OCI-M1 (cell line): ENCODE measurements around the gene PPP2R2C.

Experiments used
- DNase-seq: peaks from one replicate; lab custom pipeline; 2025; lab: John Stamatoyannopoulos, UW

The PPP2R2C gene

DNA sequence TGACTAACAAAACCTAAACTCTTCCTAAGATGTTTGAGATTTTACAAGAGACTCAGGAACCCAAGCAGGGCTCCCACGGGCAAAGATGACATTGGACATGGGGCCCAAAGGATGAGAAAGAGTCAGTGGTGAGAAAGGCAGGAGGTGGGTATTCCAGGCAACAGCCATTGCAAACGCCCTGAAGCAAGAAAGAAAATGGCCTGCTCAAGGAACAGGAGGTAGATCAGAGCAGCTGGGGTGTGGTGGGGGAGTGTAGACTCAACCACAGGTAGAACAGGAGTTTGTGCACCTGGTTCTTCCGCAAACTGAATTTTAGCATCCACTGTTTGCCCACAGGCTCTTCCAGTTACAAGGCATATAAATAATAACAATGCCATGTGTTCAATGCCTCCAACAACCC, 3.3 kb downstream of the PPP2R2C start:
- no peak for DNase-seq

DNA sequence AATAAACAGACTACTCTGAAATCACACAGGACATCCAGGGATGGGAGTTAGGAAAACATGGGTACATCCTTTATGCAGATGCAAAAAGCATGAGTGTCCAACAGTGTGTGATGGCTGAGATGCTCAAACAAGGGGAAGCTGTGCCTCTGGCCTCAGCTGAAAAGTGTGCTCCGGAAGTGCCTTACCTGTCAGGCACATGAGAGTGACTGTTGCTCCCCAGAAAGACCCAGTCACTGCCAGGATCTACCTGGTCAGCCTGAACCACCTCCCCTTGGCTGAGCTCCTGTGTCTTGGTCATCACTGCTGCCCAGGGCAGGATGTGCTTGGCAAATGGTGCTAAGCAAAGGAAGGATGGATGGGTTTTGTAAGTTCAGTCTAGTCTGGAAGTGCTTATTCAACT, 4.0 kb downstream of the PPP2R2C start:
- DNase-seq, result no peak

DNA sequence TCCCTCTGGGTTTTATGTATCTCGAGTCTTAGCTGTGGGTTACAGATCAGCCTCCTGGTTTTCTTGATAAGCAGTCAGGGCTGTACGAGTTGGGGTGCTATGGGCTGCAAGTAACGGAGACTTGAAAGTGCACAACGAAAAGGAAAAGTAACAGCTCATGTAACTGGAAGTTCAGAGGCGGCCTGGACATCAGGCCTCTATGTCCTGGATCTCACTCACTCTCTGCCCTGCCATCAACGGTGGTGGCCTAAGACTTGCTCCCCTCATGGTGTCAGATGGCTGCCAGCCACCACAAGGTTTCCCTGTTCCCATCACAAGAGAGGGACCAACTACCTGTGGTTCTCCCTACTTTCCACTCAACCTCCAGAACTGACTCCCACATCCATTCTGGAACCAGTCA, 4.8 kb downstream of the PPP2R2C start:
- peak; percentile 4 for DNase-seq

DNA sequence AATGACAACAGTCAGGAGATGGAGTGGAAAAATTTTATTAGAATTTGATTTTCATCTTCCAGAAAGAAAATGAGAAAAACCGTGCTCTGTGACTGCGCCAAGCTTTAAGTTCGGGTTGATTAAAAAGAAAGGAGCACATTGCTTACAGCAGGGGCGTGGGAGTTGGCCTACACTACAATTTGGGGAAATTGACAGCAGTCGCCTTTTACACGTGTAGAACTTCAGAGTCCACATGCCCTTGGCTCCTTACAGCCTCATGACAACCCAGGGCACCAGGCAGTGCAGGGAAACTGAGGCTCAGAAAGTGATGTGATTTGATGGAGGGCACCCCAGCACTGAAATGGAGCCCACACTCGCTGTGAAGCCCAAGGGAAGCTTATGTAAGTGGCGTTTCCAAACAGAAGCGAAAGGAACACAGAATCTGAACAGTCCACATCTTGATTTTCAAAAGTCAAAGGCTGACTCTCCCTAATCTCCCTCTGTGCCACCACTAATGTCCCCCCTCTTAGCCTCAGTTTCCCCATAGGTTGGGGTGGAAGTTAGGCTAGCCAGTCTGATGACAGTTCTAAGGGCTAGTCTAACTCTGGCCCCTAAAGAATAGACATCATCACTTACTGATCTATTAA, 5.5 kb downstream of the PPP2R2C start:
- no peak for DNase-seq

DNA sequence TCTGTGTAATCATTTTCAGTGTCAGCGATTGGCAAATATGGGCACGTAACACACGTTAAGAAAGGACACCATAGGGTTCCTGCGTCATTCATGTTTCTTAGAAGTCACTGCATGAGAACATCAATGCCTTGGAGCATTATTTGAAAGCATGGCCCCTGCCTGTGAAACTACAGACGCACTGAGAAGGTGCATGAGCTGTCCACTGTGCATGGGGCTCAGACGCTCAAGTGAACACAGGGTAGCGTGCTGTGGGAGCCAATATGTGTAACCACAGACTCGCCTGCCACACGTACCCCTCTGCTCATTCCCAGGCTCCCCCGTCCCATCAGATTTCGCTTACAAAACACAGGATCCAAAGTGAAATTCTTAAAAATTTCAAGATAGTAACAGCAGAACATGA, 6.5 kb downstream of the PPP2R2C start:
- DNase-seq, result no peak

DNA sequence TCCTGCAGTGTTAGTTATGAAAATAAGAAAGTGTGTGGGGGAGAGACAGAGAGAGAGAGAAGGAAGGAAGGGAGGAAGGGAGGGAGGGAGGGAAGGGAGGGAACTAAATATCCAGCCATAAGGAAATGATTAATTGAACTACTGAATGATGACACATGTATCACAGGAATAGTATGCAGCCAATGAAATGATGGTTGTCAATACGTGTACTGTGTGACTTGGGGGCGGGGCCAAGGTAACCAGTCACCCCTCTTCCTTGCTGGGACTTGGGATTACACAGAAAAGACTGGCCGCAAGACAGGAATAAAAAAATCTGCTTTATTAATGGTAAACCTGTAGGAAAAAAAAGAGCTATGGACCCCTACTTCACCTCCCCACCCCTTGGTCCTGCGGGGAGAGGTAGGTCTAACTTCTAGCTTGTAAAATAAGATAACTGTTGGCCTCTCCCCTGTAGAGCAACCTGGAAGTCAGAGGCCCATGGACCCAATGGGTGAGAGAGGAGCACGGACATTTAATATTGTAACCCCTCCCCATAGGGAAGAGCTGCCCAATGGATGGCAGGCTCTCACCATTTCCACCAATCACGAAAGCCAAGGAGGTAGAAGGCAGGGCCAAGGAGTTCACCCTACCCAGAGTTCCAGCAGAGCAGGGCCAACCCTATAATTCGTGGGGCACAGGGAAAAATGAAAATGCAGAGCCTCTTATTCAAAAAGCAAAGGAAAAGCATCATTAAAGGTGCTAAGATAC, 7.4 kb downstream of the PPP2R2C start:
- no peak for DNase-seq

DNA sequence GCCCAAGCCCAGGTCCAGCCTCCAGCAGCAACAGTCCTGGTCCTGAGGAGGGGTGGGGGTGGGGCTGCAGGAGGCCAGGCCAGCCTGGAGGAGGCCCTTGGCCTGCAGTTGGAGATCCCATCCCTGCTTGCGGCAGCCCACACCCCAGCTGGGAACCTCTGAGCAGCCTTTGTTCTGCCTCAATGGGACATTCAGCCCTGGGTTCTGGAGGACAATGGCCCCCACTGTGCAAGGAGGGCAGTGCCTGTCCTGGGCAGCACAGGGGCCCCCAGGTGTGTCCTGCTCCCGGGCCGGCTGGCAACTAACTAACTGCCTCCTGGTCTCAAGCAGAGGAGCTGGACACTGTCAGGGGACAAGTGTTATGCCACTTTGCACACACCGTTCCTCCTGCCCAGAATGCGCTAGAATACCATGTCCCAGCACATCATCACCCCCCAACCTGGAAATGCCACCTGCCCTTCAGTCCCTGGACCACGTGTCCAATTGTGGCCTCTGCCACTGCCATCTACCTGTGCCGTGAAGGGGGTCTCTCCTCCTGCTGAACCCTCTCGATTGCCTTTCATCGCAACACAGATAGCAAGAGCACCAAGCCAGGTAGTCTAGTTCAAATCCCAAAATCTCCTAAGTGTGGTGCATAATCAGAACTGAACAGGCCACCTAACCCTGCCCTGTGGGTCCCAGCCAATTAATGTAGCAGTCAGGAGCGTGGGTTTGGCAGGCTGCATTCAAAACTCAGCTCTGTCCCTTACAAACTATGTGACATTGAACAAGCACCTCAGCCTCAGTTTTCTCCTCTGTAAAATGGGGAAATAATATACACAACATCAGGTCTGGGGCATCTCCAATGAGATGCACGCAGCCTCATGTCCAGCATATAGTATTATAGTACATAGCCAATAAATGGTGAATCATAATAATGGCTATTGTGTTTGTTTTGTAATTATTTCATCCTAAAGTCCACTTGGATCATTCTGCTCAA, 8.8 kb downstream of the PPP2R2C start:
- no peak for DNase-seq

- no peak for DNase-seq
Measured at GRCh38 chr4:6461301-6462165, 10.9 kb downstream of the PPP2R2C start.

GRCh38 chr4:6460876-6461275, 11.5 kb downstream of the PPP2R2C start:
- DNase-seq, result no peak

DNA sequence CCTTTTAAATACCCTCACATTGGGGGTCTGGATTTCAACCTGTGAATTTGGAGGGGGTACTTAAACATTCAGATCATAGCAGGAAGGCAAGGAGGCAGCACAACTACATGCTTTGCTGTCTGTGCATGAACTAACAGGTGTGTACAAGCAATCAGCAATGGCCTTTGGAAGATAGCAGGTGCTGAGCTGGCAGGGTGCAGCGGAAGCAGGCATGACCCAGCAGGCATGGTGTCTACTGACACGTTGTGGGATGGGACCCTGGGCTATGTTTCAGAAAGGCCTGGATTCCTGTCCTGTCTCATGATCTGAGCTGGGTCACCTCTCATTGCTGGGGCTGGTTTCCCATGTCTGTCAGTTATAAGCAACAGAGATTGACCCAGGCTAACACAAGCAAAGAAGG, 13.9 kb downstream of the PPP2R2C start:
- DNase-seq, result no peak

GRCh38 chr4:6456450-6456849, 16.0 kb downstream of the PPP2R2C start:
- DNase-seq, result no peak

DNA sequence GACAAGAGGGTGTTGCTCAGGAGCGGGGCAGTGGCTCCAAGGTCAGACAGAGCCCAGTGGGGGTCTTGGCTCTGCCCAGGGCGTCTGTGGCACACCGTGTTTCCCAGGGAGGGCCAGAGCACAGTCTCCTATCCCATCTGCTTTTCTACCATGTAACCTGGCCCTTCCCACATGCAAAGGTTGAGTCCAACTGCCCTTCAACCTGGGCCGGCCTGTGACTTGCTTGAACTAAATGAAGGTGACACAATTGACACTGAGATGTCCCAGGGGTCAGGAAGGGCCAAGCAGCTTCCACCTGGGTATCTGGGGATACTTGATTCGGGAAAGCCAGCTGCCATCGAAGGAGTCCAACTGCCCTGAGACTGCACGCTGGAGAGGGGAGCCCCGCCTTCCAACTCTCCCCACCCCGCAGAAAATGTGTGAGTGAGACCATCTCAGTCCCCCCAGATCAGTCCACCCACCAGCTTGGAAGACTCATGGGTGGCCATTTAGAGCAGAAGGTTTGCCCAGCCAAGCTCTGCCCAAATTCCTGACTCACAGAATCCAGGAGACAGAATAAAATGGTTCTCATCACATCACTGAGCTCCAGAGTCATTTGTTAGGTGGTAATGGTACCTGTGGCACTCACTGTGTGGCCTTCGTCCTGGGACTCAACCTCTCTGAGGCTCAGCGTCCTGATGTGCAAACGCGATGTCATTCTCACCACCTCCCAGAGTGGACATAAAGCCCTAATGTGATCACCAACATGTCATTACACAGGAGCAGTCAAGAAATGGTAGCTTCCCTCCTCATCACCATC, 18.1 kb downstream of the PPP2R2C start:
- no peak for DNase-seq

DNA sequence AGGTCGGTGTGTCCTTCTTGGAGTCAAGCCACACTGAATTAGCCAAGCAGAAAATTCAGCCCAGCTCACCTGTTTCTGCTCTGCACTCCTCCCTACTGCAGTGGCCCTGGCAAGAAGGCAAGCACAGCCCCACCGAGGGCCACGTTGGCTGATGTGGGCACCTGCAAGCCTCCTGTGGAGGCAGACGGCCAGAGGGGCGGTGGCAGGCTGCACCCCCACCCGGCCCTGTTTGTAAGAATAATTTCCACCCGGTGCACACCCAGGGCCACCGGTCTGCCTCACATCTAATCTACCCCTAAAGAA, 18.8 kb downstream of the PPP2R2C start:
- DNase-seq, result no peak

DNA sequence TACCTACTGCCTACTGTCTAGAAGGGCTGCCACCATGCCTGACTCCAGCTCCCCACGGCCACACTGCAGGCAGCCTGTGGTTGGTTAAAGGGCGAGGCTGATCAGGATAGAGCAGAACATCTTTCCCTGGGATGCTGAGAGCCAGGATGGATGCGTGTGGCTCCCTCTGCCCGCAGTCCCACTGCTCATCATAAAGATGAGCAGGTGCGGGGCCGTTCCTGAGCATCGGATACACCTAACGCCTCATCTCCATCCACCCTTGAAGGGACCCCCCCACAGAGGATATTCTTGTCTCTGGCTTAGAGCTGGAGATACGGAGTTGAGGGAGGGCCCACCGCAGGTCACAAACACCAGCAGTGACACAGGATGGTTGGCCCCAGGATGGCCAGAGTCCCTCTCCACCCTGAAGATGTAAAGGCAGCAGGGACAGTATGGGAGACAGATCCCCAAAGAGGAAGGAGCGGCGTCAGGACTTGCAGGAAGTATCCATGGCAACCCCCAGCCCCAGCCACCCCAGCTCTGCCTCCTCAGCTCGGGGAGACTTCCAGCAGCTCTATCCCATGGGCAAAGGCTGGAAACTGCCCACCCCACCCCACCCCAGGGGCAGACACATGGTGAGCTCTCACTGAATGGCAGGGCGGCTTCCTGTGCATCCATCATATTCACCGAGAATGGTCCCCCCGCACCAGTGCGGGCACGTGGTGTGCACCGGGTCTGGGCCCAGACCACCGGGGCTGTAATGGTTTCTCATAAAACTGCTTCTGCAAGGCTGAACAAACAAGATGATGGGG, 19.3 kb downstream of the PPP2R2C start:
- DNase-seq, result no peak

GRCh38 chr4:6452116-6452896, 20.1 kb downstream of the PPP2R2C start:
- no peak for DNase-seq

- no peak for DNase-seq
Measured at GRCh38 chr4:6451309-6451708, 21.1 kb downstream of the PPP2R2C start.

DNA sequence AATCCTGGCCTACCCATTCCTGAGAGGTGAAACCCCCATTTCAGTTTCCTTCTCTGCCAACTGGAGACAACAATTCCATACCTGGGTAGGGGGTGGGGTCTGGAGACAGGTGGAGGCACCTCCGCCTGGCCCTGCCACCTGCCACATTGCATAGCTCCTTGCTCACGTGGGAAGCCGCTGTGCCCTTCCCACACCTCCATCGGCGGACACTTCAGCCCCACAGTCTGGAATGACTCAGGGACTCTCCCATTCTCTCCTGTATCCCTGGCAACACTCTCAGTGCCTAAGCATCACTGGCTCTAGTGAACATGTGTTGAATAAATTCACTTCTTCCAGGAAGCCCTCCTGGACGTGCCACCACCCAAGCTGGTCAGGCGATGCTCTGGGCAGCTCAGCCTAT, 21.7 kb downstream of the PPP2R2C start:
- DNase-seq, result no peak

GRCh38 chr4:6449746-6450369, 22.6 kb downstream of the PPP2R2C start:
- no peak for DNase-seq

DNA sequence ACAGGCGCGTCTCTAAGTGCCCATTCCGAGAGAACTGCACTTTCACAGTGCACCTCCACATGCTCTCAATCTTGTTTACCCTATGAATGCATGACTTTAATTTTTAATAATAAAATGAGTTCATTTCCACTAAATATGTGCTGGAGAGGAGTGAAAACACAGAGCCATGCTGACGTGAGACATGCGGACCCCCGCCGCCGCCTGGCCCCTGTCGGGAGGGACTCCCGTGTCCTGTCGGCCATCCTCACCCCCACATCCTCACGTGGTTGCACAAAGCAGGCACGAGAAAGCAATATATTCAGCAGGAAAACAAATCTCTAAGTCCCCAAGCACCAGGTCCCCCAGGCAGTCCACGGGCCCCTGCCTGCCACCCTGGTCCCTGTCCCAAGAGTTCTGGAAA, 23.1 kb downstream of the PPP2R2C start:
- no peak for DNase-seq
